Caco-2 (cell line): ENCODE results near the gene NKRF. TPM values are rescaled to one million over a fixed set of nuclear protein-coding genes. Genes with fewer than 3 reads are reported as not detected.

Experiments
- BruUV-seq: library from RNA; stranded (reverse); fragments of 400-500 nt; replicated peaks from 2 replicates; lab custom pipeline; 2021; lab: Mats Ljungman, UMichigan
- CTCF ChIA-PET: fragments of 300-600 bp; sonication (Branson Sonifier 250); formaldehyde crosslinking; loops from one replicate; lab custom pipeline; 2022; ENCODE audit warnings: antibody characterized with exemption; lab: Charles Lee
- POLR2A ChIA-PET: fragments of 300-600 bp; sonication (Branson Sonifier 250); formaldehyde crosslinking; loops from one replicate; lab custom pipeline; 2022; ENCODE audit warnings: antibody characterized with exemption; lab: Charles Lee
- DNase-seq, 2 experiments: peaks; one replicate each; pipeline versions ENCODE4 v3.0.0 to v3.0.0-alpha.2; 2020 to 2022
- H3K27me3 ChIP-seq: replicated peaks from 2 replicates; pipeline ENCODE4 v1.6.0; 2011; ENCODE audit warnings: low read length; ENCODE audit not compliant: control insufficient read depth, insufficient read depth
- H3K36me3 ChIP-seq: 2 replicates; pipeline ENCODE4 v1.5.1; 2011; ENCODE audit warnings: low read length; ENCODE audit not compliant: control insufficient read depth, insufficient read depth
- H3K4me1 ChIP-seq: fragments of 250-450 bp; sonication (Bioruptor Pico); 2 replicates; pipeline ENCODE4 v1.5.1; 2020; ENCODE audit warnings: mild to moderate bottlenecking
- H3K4me3 ChIP-seq: 2 replicates; pipeline ENCODE4 v1.5.1; 2011; ENCODE audit warnings: low read depth, mild to moderate bottlenecking, control low read depth, low read length
- H3K9me3 ChIP-seq: fragments of 250-450 bp; sonication (Bioruptor Pico); 2 replicates; pipeline ENCODE4 v1.5.1; 2020; ENCODE audit warnings: mild to moderate bottlenecking, moderate library complexity
- H3K27ac Mint-ChIP-seq: one replicate; pipeline ENCODE4 v1.8.0; 2022; ENCODE audit warnings: mixed read lengths; ENCODE audit not compliant: unreplicated experiment
- H3K27me3 Mint-ChIP-seq: one replicate; pipeline ENCODE4 v1.8.0; 2022; ENCODE audit warnings: mixed read lengths; ENCODE audit not compliant: insufficient read depth, unreplicated experiment
- H3K36me3 Mint-ChIP-seq: one replicate; pipeline ENCODE4 v1.8.0; 2022; ENCODE audit warnings: mild to moderate bottlenecking, mixed read lengths; ENCODE audit not compliant: insufficient read depth, unreplicated experiment
- H3K4me1 Mint-ChIP-seq: one replicate; pipeline ENCODE4 v1.8.0; 2022; ENCODE audit warnings: low read depth, mixed read lengths; ENCODE audit not compliant: unreplicated experiment
- H3K4me3 Mint-ChIP-seq: one replicate; pipeline ENCODE4 v1.8.0; 2022; ENCODE audit warnings: mild to moderate bottlenecking, moderate library complexity, mixed read lengths; ENCODE audit not compliant: unreplicated experiment
- H3K9me3 Mint-ChIP-seq: one replicate; pipeline ENCODE4 v1.8.0; 2022; ENCODE audit warnings: mixed read lengths; ENCODE audit not compliant: unreplicated experiment
- intact Hi-C: fragments of 100-400 bp; cut with micrococcal nuclease; formaldehyde crosslinking; loops from one replicate; pipeline ENCODE4 v1.10.0; 2022; ENCODE audit not compliant: unreplicated experiment
- total RNA-seq: library from RNA; stranded (reverse); gene quantifications from 2 replicates; pipeline ENCODE4 v1.2.3, GENCODE V29; 2022
- TF ChIP-seq, protein P1 (sequence below), 2 experiments: fragments of 200-600 bp in 1 of 2; IDR thresholded peaks; 1 replicate in 1 of 2; 2 replicates in 1 of 2; pipeline versions ENCODE4 v1.5.1 to v1.8.0; 2011 to 2022; ENCODE audit warnings: antibody characterized with exemption in 1 of 2, control low read depth in 1 of 2, inconsistent platforms in 1 of 2, low read depth in 1 of 2, low read length in 1 of 2, mild to moderate bottlenecking in 1 of 2, moderate library complexity in 1 of 2; ENCODE audit not compliant: insufficient read depth in 1 of 2, severe bottlenecking in 1 of 2, unreplicated experiment in 1 of 2

NKRF gene
- total RNA-seq, 1 experiment from 2014 or later: 14.4 TPM

DNA sequence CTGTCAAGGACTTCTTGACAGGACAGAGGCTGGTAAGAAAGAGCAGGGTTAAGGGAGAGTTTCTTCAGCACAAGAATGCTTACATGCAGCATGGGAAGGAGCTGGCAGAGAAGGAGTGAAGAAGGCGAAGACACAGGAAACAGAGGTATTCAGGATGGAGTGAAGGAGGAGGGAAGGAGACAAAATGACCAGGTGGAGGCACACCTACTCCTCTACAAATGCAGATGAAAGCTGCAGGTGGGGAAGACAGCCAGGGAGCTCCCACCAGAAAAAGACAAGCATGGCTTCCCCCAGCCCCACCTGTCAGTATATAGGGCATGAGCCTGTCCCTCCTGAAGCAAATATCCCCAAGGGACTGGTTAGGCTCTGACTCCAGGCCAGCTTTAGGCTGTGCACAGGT lies 29.6 kb upstream of the NKRF start:
- no peaks in the 10 kb centered on the region for H3K36me3 Mint-ChIP-seq
- ChIA-PET CTCF (no interaction called here), POLR2A (no interaction called here)
- H3K27me3 Mint-ChIP-seq: no peaks in the 10 kb centered on the region
- BruUV-seq: no TSS peak
- no peaks in the 10 kb centered on the region for H3K4me1 Mint-ChIP-seq
- TF ChIP-seq, protein P1, sequence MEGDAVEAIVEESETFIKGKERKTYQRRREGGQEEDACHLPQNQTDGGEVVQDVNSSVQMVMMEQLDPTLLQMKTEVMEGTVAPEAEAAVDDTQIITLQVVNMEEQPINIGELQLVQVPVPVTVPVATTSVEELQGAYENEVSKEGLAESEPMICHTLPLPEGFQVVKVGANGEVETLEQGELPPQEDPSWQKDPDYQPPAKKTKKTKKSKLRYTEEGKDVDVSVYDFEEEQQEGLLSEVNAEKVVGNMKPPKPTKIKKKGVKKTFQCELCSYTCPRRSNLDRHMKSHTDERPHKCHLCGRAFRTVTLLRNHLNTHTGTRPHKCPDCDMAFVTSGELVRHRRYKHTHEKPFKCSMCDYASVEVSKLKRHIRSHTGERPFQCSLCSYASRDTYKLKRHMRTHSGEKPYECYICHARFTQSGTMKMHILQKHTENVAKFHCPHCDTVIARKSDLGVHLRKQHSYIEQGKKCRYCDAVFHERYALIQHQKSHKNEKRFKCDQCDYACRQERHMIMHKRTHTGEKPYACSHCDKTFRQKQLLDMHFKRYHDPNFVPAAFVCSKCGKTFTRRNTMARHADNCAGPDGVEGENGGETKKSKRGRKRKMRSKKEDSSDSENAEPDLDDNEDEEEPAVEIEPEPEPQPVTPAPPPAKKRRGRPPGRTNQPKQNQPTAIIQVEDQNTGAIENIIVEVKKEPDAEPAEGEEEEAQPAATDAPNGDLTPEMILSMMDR (IDR thresholded peaks at IDR 0.05; ENCODE audit: insufficient read depth in 1 of 2, low read depth in 1 of 2, low read length in 1 of 2, severe bottlenecking in 1 of 2, unreplicated experiment in 1 of 2): no peak
- Histone ChIP-seq H3K4me1 (no peaks in the 10 kb centered on the region), H3K4me3 (no peak overlapping the region), H3K36me3 (no peaks in the 10 kb centered on the region), H3K27me3 (no peaks in the 10 kb centered on the region), H3K9me3 (no peaks in the 10 kb centered on the region)
- intact Hi-C loops: no loop called here
- H3K9me3 Mint-ChIP-seq: no peaks in the 10 kb centered on the region
- DNase-seq: no peak
- H3K4me3 Mint-ChIP-seq: no peak overlapping the region
- H3K27ac Mint-ChIP-seq: no peak overlapping the region

DNA sequence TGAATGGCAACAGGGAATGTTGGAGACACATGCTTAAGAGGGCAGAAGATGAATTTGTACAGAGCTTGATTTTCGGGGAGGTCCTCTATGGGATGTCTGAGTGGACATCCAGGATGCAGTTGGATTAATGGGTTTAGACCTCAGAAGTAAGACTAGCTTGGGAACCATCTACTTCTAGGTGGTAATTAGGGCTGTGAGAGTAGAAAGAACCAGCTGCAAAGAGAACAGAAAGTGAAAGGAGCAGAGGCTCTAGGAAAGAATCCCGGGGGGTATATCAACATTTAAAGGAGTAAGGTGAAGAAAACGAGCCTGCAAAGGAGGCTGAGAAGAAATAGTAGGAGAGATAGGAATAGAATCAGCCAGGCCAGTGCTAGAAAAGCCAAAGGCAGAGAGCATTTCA lies 29.0 kb upstream of the NKRF start:
- Histone ChIP-seq H3K4me1 (no peaks in the 10 kb centered on the region), H3K36me3 (no peaks in the 10 kb centered on the region), H3K4me3 (no peak overlapping the region), H3K27me3 (no peaks in the 10 kb centered on the region), H3K9me3 (no peaks in the 10 kb centered on the region)
- intact Hi-C loops: no loop called here
- DNase-seq: no peak
- BruUV-seq: no TSS peak
- ChIA-PET POLR2A (no interaction called here), CTCF (no interaction called here)
- H3K36me3 Mint-ChIP-seq: no peaks in the 10 kb centered on the region
- TF ChIP-seq, protein P1 (IDR thresholded peaks at IDR 0.05; ENCODE audit: insufficient read depth in 1 of 2, low read depth in 1 of 2, low read length in 1 of 2, severe bottlenecking in 1 of 2, unreplicated experiment in 1 of 2): no peak
- H3K27me3 Mint-ChIP-seq: no peaks in the 10 kb centered on the region
- H3K4me1 Mint-ChIP-seq: no peaks in the 10 kb centered on the region
- no peak overlapping the region for H3K27ac Mint-ChIP-seq
- no peaks in the 10 kb centered on the region for H3K9me3 Mint-ChIP-seq
- H3K4me3 Mint-ChIP-seq: no peak overlapping the region

DNA sequence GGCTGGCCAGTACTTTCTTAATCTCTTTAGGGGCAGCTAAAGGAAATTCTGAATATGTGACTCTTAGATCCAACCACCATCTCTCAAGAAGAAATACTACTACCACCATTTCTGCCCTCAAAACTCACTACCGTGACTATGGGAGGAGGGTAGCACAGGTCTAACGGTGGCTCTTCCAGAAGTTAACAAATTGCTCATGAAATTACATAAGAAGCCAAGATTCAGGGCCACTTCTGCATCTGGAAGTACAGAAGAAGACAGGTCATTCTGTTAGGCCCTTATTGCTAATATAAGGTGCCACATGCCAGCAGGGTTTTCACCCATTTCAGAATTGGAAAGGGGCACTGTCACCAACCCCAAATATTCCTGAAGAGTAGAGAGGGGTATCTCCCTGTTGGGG lies 19.6 kb upstream of the NKRF start:
- intact Hi-C loops: no loop called here
- DNase-seq: no peak
- Histone ChIP-seq H3K36me3 (no peaks in the 10 kb centered on the region), H3K27me3 (no peaks in the 10 kb centered on the region), H3K9me3 (no peaks in the 10 kb centered on the region), H3K4me1 (no peaks in the 10 kb centered on the region), H3K4me3 (no peak overlapping the region)
- Mint-ChIP-seq H3K9me3 (no peaks in the 10 kb centered on the region), H3K4me3 (no peak overlapping the region), H3K27ac (no peak overlapping the region), H3K36me3 (no peaks in the 10 kb centered on the region), H3K27me3 (no peaks in the 10 kb centered on the region), H3K4me1 (no peaks in the 10 kb centered on the region)
- TF ChIP-seq, protein P1 (IDR thresholded peaks at IDR 0.05; ENCODE audit: insufficient read depth in 1 of 2, low read depth in 1 of 2, low read length in 1 of 2, severe bottlenecking in 1 of 2, unreplicated experiment in 1 of 2): no peak
- ChIA-PET CTCF (no interaction called here), POLR2A (no interaction called here)
- no TSS peak for BruUV-seq
